Prostate gland (tissue), 2 donors: ENCODE data around the gene NCOA3.

Experiments used
- POLR2A ChIP-seq: fragments of 450-650 bp; IDR thresholded peaks from one replicate; pipeline ENCODE4 v1.6.1; 2016; ENCODE audit warnings: antibody characterized with exemption, mild to moderate bottlenecking
- TF ChIP-seq, protein P1 (sequence below), 4 experiments: fragments of 200-600 bp in 2 of 4; fragments of 450-650 bp in 2 of 4; sonication (generic) in 2 of 4; IDR thresholded peaks; 1 replicate in 3 of 4; 2 replicates in 1 of 4; pipeline ENCODE4 v1.5.1; 2016 to 2019; ENCODE audit warnings: antibody characterized with exemption in 4 of 4, mild to moderate bottlenecking in 2 of 4, moderate library complexity in 2 of 4

DNA sequence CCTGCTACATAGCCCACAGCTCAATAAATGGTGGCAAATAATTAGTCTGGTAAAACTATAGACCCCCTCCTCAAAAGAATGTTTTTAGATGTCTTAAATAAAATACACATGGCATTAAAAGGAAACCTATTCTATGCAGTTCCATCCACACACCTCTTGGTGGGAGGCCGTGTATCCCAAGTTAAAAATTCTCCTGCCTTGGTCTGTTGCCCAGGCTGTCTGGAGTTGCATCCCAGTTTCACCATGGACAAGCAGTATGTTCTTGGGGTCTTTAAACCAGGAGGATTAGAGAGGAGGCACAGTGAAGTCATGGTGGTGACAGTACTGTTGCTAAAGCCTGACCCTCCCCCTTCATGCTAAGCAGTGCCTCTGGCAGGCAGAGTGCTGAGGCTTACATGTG, 188.0 kb downstream of the NCOA3 start:
- TF ChIP-seq, protein P1, sequence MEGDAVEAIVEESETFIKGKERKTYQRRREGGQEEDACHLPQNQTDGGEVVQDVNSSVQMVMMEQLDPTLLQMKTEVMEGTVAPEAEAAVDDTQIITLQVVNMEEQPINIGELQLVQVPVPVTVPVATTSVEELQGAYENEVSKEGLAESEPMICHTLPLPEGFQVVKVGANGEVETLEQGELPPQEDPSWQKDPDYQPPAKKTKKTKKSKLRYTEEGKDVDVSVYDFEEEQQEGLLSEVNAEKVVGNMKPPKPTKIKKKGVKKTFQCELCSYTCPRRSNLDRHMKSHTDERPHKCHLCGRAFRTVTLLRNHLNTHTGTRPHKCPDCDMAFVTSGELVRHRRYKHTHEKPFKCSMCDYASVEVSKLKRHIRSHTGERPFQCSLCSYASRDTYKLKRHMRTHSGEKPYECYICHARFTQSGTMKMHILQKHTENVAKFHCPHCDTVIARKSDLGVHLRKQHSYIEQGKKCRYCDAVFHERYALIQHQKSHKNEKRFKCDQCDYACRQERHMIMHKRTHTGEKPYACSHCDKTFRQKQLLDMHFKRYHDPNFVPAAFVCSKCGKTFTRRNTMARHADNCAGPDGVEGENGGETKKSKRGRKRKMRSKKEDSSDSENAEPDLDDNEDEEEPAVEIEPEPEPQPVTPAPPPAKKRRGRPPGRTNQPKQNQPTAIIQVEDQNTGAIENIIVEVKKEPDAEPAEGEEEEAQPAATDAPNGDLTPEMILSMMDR (IDR thresholded peaks at IDR 0.05): no peak
- no peak for TF ChIP-seq POLR2A
